ENCODE results near the gene DCAF15. TPM values are rescaled to one million over a fixed set of nuclear protein-coding genes. Genes with fewer than 3 reads are reported as not detected.

DCAF15 gene
- polyA plus RNA-seq, 3 donors: 2.8 to 116 (median 3.4) TPM

- Histone ChIP-seq H3K4me2 (replicated peaks; ENCODE audit: extremely low read depth, low read length, poor library complexity, severe bottlenecking) (no peak overlapping the region), H2AFZ (ENCODE audit: insufficient read depth, low read depth, low read length, poor library complexity, severe bottlenecking) (no peak overlapping the region), H3K9me3 (replicated peaks in 1 of 2; ENCODE audit: control insufficient read depth in 1 of 2, insufficient read depth in 1 of 2, low read length in 2 of 2) (no peaks in the 10 kb centered on the region), H3K4me1 (ENCODE audit: control insufficient read depth in 1 of 2, insufficient read depth in 2 of 2, low read length in 2 of 2) (peaks cover 9 to 11% of the 10 kb centered on the region in 2 donors), H3K27ac (ENCODE audit: low read depth in 1 of 2, low read length in 2 of 2) (peak overlapping the region; percentile 9 to 42), H3K4me3 (replicated peaks in 1 of 3; ENCODE audit: low read depth in 2 of 3, low read length in 3 of 3) (peak overlapping the region in 1 of 3 experiments; percentile 14), H4K20me1 (ENCODE audit: insufficient read depth, low read length) (no peaks in the 10 kb centered on the region), H3K9ac (ENCODE audit: insufficient read depth, low read length, poor library complexity, severe bottlenecking) (no peak overlapping the region), H3K27me3 (ENCODE audit: control insufficient read depth in 2 of 2, insufficient read depth in 2 of 2, low read length in 2 of 2) (no peaks in the 10 kb centered on the region), H3K36me3 (replicated peaks in 1 of 2; ENCODE audit: control insufficient read depth in 1 of 2, insufficient read depth in 2 of 2, low read length in 2 of 2) (peaks cover 58 to 71% of the 10 kb centered on the region in 2 donors), H3K79me2 (ENCODE audit: insufficient read depth, low read length) (no peaks in the 10 kb centered on the region)
- Mint-ChIP-seq H3K4me3 (peak overlapping the region in 1 of 2 donors; percentile 56), H3K36me3 (peaks cover 49 to 82% of the 10 kb centered on the region in 2 donors), H3K9me3 (peaks cover 0 to 3% (median 0%) of the 10 kb centered on the region in 7 donors), H3K27ac (peak overlapping the region in 4 of 7 donors; percentile 33 to 76 (median 50)), H3K27me3 (ENCODE audit: low read depth in 3 of 3) (no peaks in the 10 kb centered on the region), H3K4me1 (peaks cover 15% of the 10 kb centered on the region)
- WGBS (ENCODE audit: insufficient coverage): 60% methylated on average over 1 of the region's 8 CpGs
- no peak for DNase-seq
- intact Hi-C loops (cut with micrococcal nuclease): no loop called here
- no peak for TF ChIP-seq CTCF (IDR thresholded peaks at IDR 0.05)
Observed at GRCh38 chr19:13926715-13927114, 25.6 kb upstream of the DCAF15 start.

GRCh38 chr19:13929340-13929739 lies 23.0 kb upstream of the DCAF15 start:
- H3K4me1 Mint-ChIP-seq: peaks cover 15% of the 10 kb centered on the region
- 92% methylated on average over 11 of the region's 12 CpGs for WGBS (ENCODE audit: insufficient coverage)
- peaks cover 0 to 8% (median 0%) of the 10 kb centered on the region in 3 donors for H3K27me3 Mint-ChIP-seq (ENCODE audit: low read depth in 3 of 3)
- TF ChIP-seq CTCF (IDR thresholded peaks at IDR 0.05): no peak
- Histone ChIP-seq H3K27ac (ENCODE audit: low read depth in 1 of 2, low read length in 2 of 2) (no peak overlapping the region), H4K20me1 (ENCODE audit: insufficient read depth, low read length) (no peaks in the 10 kb centered on the region), H3K79me2 (ENCODE audit: insufficient read depth, low read length) (no peaks in the 10 kb centered on the region), H3K4me1 (ENCODE audit: control insufficient read depth in 1 of 2, insufficient read depth in 2 of 2, low read length in 2 of 2) (peaks cover 9 to 11% of the 10 kb centered on the region in 2 donors), H3K9me3 (replicated peaks in 1 of 2; ENCODE audit: control insufficient read depth in 1 of 2, insufficient read depth in 1 of 2, low read length in 2 of 2) (no peaks in the 10 kb centered on the region), H3K9ac (ENCODE audit: insufficient read depth, low read length, poor library complexity, severe bottlenecking) (no peak overlapping the region), H3K36me3 (replicated peaks in 1 of 2; ENCODE audit: control insufficient read depth in 1 of 2, insufficient read depth in 2 of 2, low read length in 2 of 2) (peaks cover 38 to 48% of the 10 kb centered on the region in 2 donors), H3K4me2 (replicated peaks; ENCODE audit: extremely low read depth, low read length, poor library complexity, severe bottlenecking) (no peak overlapping the region), H3K4me3 (replicated peaks in 1 of 3; ENCODE audit: low read depth in 2 of 3, low read length in 3 of 3) (no peak overlapping the region), H2AFZ (ENCODE audit: insufficient read depth, low read depth, low read length, poor library complexity, severe bottlenecking) (no peak overlapping the region), H3K27me3 (ENCODE audit: control insufficient read depth in 2 of 2, insufficient read depth in 2 of 2, low read length in 2 of 2) (no peaks in the 10 kb centered on the region)
- H3K4me3 Mint-ChIP-seq: no peak overlapping the region
- no peaks in the 10 kb centered on the region for H3K9me3 Mint-ChIP-seq
- peaks cover 31 to 56% of the 10 kb centered on the region in 2 donors for H3K36me3 Mint-ChIP-seq
- no peak overlapping the region for H3K27ac Mint-ChIP-seq
- no peak for DNase-seq
- intact Hi-C loops (cut with micrococcal nuclease): no loop called here
